HepG2 (cell line): ENCODE data around the gene MAFB. TPM values are rescaled to one million over a fixed set of nuclear protein-coding genes. Genes with fewer than 3 reads are reported as not detected.
A peak's percentile ranks its signal among the peaks of the same experiment; 100 is the strongest.

ENCODE experiments used
- HNF4G ChIP-seq, 2 experiments: sonication (generic) in 1 of 2; formaldehyde crosslinking in 1 of 2; IDR thresholded peaks; 2 replicates each; pipeline versions ENCODE4 v1.4.0 to v1.6.1; 2011 to 2020; ENCODE audit warnings: borderline replicate concordance in 2 of 2, low read depth in 2 of 2, mild to moderate bottlenecking in 2 of 2, low read length in 1 of 2, missing genetic modification reagents in 1 of 2, moderate library complexity in 1 of 2
- HOXA9 ChIP-seq: sonication (generic); formaldehyde crosslinking; IDR thresholded peaks from 2 replicates; pipeline ENCODE4 v1.8.1; 2022; ENCODE audit warnings: missing genetic modification reagents, mild to moderate bottlenecking, moderate library complexity, borderline replicate concordance
- MED8 ChIP-seq: sonication (generic); formaldehyde crosslinking; IDR thresholded peaks from 2 replicates; pipeline ENCODE4 v1.8.1; 2023; ENCODE audit warnings: mild to moderate bottlenecking, missing genetic modification reagents; ENCODE audit not compliant: insufficient replicate concordance
- MTF1 ChIP-seq: sonication (generic); formaldehyde crosslinking; IDR thresholded peaks from 2 replicates; pipeline ENCODE4 v1.5.0; 2020; ENCODE audit warnings: missing genetic modification reagents
- RBAK ChIP-seq: sonication (generic); formaldehyde crosslinking; IDR thresholded peaks from 2 replicates; pipeline ENCODE4 v1.5.1; 2020; ENCODE audit warnings: mild to moderate bottlenecking, missing genetic modification reagents
- TCF7 ChIP-seq: sonication (generic); IDR thresholded peaks from 2 replicates; pipeline ENCODE4 v1.6.1; 2016; ENCODE audit warnings: antibody characterized with exemption, low read depth
- ZNF136 ChIP-seq: sonication (generic); formaldehyde crosslinking; IDR thresholded peaks from 2 replicates; pipeline ENCODE4 v1.8.1; 2022; ENCODE audit warnings: low read depth, mild to moderate bottlenecking, moderate library complexity, missing genetic modification reagents
- ZNF143 ChIP-seq: sonication (generic); formaldehyde crosslinking; IDR thresholded peaks from 2 replicates; pipeline ENCODE4 v1.4.0; 2020; ENCODE audit warnings: missing genetic modification reagents
- ZNF264 ChIP-seq: sonication (generic); formaldehyde crosslinking; IDR thresholded peaks from 2 replicates; pipeline ENCODE4 v1.4.0; 2020; ENCODE audit warnings: missing genetic modification reagents
- ZNF547 ChIP-seq: sonication (generic); formaldehyde crosslinking; IDR thresholded peaks from 2 replicates; pipeline ENCODE4 v1.5.1; 2020; ENCODE audit warnings: mild to moderate bottlenecking, missing genetic modification reagents
- ZNF790 ChIP-seq: sonication (generic); formaldehyde crosslinking; IDR thresholded peaks from 2 replicates; pipeline ENCODE4 v1.8.0; 2022; ENCODE audit warnings: missing genetic modification reagents, mild to moderate bottlenecking, borderline replicate concordance
- polyA plus RNA-seq, 8 experiments: library from polyadenylated mRNA; depleted of rRNA in 3 of 8; stranded (reverse) in 7 of 8; unstranded in 1 of 8; fragments of >200 nt; fragmentation: Illumina TruSeq in 4 of 8; extraction: Trizol in 4 of 8; gene quantifications; 2 replicates each; pipeline versions ENCODE4 v1.2.1 to v1.2.3, GENCODE V29; 2011 to 2016; ENCODE audit warnings: low read depth in 4 of 8, missing spikeins in 1 of 8, mixed read lengths in 1 of 8; ENCODE audit not compliant: insufficient read depth in 1 of 8
- total RNA-seq, 5 experiments: library from RNA; depleted of rRNA; stranded (reverse); fragments of >200 nt; fragmentation: Illumina TruSeq; extraction: Trizol; gene quantifications; 2 replicates each; pipeline ENCODE4 v1.2.3, GENCODE V29; 2016; ENCODE audit warnings: low read depth in 1 of 5
- TF ChIP-seq, protein P1 (sequence below): sonication (generic); formaldehyde crosslinking; conservative IDR thresholded peaks from 2 replicates; pipeline ENCODE4 v1.4.0; 2020; ENCODE audit warnings: missing genetic modification reagents
- TF ChIP-seq, protein P2 (sequence below): sonication (generic); formaldehyde crosslinking; IDR thresholded peaks from 2 replicates; pipeline ENCODE4 v1.4.0; 2020; ENCODE audit warnings: missing genetic modification reagents
- TF ChIP-seq, protein P3 (sequence below): sonication (generic); formaldehyde crosslinking; IDR thresholded peaks from 2 replicates; pipeline ENCODE4 v1.5.1; 2020; ENCODE audit warnings: missing genetic modification reagents, mild to moderate bottlenecking, borderline replicate concordance
- TF ChIP-seq, protein P4 (sequence below): sonication (generic); formaldehyde crosslinking; IDR thresholded peaks from 2 replicates; pipeline ENCODE4 v1.4.0; 2020; ENCODE audit warnings: missing genetic modification reagents, borderline replicate concordance

The MAFB gene
- total and polyA plus RNA-seq, 2 of the 13 experiments (the other 11 are each of a cell fraction or from before 2014, with no cell fraction given) = 0.08 to 0.11 TPM

DNA sequence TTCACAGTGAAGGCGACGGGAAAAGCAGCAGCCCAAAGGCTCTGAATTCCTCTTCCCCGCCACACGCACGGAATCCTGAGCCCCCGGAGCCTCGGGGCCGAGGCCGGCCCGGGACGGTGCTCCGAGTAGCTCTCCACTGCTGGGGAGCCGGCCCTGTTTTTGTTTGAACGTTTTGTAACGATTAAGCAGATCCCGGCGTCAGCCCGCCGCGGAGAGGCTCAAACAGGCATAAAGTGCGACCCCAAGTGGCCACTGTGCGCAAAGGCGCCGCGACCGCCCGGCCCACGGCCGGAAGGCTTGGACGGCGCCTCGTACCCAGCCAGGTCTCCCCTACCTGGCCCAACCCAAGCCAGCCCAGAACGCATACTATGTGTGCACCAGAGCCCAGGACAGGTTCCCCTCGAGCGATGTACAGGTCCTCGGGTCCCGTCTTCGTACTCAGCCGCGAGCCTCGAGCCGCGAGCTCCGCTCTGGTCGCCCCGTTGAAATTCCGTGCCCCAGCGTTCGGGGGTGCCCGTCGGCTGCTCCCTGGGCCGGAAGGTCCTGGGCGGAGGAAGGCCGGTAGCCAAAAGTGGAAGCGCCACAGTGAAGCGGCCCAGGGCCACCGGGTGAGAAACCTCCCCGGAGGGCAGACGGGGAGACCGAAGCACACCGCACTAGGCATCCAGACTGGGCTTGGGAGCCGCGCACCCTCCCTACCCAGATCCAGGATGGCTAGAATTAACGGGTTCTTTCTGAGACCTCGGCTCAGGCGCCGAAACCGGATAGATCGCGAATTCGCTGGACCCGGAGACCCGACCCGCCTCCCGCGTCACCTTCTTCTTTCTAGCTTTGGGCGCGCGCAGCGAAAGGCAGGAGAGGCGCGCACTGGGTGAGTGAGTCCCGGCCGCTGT lies 1.2 kb upstream of the MAFB start (continued):
- TF ChIP-seq, protein P1, sequence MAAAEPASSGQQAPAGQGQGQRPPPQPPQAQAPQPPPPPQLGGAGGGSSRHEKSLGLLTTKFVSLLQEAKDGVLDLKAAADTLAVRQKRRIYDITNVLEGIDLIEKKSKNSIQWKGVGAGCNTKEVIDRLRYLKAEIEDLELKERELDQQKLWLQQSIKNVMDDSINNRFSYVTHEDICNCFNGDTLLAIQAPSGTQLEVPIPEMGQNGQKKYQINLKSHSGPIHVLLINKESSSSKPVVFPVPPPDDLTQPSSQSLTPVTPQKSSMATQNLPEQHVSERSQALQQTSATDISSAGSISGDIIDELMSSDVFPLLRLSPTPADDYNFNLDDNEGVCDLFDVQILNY = no peak
- TF ChIP-seq, protein P2, sequence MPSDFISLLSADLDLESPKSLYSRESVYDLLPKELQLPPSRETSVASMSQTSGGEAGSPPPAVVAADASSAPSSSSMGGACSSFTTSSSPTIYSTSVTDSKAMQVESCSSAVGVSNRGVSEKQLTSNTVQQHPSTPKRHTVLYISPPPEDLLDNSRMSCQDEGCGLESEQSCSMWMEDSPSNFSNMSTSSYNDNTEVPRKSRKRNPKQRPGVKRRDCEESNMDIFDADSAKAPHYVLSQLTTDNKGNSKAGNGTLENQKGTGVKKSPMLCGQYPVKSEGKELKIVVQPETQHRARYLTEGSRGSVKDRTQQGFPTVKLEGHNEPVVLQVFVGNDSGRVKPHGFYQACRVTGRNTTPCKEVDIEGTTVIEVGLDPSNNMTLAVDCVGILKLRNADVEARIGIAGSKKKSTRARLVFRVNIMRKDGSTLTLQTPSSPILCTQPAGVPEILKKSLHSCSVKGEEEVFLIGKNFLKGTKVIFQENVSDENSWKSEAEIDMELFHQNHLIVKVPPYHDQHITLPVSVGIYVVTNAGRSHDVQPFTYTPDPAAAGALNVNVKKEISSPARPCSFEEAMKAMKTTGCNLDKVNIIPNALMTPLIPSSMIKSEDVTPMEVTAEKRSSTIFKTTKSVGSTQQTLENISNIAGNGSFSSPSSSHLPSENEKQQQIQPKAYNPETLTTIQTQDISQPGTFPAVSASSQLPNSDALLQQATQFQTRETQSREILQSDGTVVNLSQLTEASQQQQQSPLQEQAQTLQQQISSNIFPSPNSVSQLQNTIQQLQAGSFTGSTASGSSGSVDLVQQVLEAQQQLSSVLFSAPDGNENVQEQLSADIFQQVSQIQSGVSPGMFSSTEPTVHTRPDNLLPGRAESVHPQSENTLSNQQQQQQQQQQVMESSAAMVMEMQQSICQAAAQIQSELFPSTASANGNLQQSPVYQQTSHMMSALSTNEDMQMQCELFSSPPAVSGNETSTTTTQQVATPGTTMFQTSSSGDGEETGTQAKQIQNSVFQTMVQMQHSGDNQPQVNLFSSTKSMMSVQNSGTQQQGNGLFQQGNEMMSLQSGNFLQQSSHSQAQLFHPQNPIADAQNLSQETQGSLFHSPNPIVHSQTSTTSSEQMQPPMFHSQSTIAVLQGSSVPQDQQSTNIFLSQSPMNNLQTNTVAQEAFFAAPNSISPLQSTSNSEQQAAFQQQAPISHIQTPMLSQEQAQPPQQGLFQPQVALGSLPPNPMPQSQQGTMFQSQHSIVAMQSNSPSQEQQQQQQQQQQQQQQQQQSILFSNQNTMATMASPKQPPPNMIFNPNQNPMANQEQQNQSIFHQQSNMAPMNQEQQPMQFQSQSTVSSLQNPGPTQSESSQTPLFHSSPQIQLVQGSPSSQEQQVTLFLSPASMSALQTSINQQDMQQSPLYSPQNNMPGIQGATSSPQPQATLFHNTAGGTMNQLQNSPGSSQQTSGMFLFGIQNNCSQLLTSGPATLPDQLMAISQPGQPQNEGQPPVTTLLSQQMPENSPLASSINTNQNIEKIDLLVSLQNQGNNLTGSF = no peak
- TF ChIP-seq HOXA9 (CRISPR knock-in tag) (0 out of 2 replicates have a peak, but pooled peaks have one; percentile 48), ZNF136 (CRISPR knock-in tag) (no peak; the same call in 1 of the 2 replicates), TCF7 (no peak), RBAK (CRISPR knock-in tag) (no peak), ZNF143 (CRISPR knock-in tag) (peak; percentile 53; the same call in 1 of the 2 replicates), MED8 (CRISPR knock-in tag) (no peak), ZNF264 (0 out of 2 replicates have a peak, but pooled peaks have one; percentile 73), MTF1 (CRISPR knock-in tag) (no peak), ZNF790 (CRISPR knock-in tag) (no peak), ZNF547 (CRISPR knock-in tag) (peak; percentile 91), HNF4G (IDR thresholded peaks at IDR 0.05; ENCODE audit: borderline replicate concordance, low read depth, low read length) (no peak; the same call in 1 of the 2 replicates), HNF4G (CRISPR knock-in tag; IDR thresholded peaks at IDR 0.05; ENCODE audit: borderline replicate concordance, low read depth) (no peak)
- TF ChIP-seq, protein P3, sequence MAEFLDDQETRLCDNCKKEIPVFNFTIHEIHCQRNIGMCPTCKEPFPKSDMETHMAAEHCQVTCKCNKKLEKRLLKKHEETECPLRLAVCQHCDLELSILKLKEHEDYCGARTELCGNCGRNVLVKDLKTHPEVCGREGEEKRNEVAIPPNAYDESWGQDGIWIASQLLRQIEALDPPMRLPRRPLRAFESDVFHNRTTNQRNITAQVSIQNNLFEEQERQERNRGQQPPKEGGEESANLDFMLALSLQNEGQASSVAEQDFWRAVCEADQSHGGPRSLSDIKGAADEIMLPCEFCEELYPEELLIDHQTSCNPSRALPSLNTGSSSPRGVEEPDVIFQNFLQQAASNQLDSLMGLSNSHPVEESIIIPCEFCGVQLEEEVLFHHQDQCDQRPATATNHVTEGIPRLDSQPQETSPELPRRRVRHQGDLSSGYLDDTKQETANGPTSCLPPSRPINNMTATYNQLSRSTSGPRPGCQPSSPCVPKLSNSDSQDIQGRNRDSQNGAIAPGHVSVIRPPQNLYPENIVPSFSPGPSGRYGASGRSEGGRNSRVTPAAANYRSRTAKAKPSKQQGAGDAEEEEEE (CRISPR knock-in tag) = peak; percentile 88; the same call in 1 of the 2 replicates
- TF ChIP-seq, protein P4, sequence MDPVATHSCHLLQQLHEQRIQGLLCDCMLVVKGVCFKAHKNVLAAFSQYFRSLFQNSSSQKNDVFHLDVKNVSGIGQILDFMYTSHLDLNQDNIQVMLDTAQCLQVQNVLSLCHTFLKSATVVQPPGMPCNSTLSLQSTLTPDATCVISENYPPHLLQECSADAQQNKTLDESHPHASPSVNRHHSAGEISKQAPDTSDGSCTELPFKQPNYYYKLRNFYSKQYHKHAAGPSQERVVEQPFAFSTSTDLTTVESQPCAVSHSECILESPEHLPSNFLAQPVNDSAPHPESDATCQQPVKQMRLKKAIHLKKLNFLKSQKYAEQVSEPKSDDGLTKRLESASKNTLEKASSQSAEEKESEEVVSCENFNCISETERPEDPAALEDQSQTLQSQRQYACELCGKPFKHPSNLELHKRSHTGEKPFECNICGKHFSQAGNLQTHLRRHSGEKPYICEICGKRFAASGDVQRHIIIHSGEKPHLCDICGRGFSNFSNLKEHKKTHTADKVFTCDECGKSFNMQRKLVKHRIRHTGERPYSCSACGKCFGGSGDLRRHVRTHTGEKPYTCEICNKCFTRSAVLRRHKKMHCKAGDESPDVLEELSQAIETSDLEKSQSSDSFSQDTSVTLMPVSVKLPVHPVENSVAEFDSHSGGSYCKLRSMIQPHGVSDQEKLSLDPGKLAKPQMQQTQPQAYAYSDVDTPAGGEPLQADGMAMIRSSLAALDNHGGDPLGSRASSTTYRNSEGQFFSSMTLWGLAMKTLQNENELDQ (CRISPR knock-in tag) = no peak
